ENCODE results near the gene GIN1.

GIN1 gene

GRCh38 chr5:103037673-103038455 lies 82.1 kb downstream of the GIN1 start:
- peaks cover 5% of the 10 kb centered on the region for H3K4me1 Mint-ChIP-seq
- H3K4me3 Mint-ChIP-seq = no peak overlapping the region
- H3K9me3 Mint-ChIP-seq = no peaks in the 10 kb centered on the region
- DNase-seq = no peak
- H3K36me3 Mint-ChIP-seq = no peaks in the 10 kb centered on the region
- no peak overlapping the region for H3K27ac Mint-ChIP-seq
- peaks cover 6% of the 10 kb centered on the region for H3K27me3 Mint-ChIP-seq
- CTCF ChIA-PET = interaction anchor here (1.7 kb wide), 1 partner anchor 356 kb away, joined by 4 read pairs; no protein-coding TSS in a partner anchor

GRCh38 chr5:103036601-103037000 lies 83.3 kb downstream of the GIN1 start:
- Mint-ChIP-seq H3K27ac (no peak overlapping the region), H3K27me3 (peaks cover 6% of the 10 kb centered on the region), H3K4me3 (no peak overlapping the region), H3K9me3 (no peaks in the 10 kb centered on the region), H3K36me3 (no peaks in the 10 kb centered on the region), H3K4me1 (peaks cover 5% of the 10 kb centered on the region)
- CTCF ChIA-PET = interaction anchor here (0.9 to 1.7 kb wide), 3 partner anchors 101 to 355 kb away, joined by 3 to 4 read pairs (median 3); no protein-coding TSS in a partner anchor
- no peak for DNase-seq
